ENCODE results near the gene ARHGEF6.

DNA sequence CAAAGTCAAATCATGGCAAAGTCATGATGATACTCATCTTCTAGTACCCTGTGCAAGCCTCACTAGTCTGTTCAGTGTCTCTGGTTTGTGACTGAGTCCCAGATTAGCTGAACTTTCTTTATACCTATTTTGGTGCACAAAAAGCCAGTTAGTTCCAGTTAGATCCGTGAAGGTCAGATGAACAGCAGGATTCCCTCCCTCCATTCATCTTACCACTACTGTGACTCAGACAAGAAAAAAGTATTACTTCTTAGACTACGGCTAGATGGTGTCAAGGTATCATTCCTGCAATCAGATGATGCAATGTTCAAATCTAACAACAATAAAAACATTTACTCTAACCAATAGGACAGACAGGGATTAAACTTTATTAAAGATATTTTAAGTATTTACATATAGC is 30.4 kb downstream of the ARHGEF6 start:
- no peak for TF ChIP-seq POLR2A (IDR thresholded peaks at IDR 0.05)
- TF ChIP-seq, protein P1, sequence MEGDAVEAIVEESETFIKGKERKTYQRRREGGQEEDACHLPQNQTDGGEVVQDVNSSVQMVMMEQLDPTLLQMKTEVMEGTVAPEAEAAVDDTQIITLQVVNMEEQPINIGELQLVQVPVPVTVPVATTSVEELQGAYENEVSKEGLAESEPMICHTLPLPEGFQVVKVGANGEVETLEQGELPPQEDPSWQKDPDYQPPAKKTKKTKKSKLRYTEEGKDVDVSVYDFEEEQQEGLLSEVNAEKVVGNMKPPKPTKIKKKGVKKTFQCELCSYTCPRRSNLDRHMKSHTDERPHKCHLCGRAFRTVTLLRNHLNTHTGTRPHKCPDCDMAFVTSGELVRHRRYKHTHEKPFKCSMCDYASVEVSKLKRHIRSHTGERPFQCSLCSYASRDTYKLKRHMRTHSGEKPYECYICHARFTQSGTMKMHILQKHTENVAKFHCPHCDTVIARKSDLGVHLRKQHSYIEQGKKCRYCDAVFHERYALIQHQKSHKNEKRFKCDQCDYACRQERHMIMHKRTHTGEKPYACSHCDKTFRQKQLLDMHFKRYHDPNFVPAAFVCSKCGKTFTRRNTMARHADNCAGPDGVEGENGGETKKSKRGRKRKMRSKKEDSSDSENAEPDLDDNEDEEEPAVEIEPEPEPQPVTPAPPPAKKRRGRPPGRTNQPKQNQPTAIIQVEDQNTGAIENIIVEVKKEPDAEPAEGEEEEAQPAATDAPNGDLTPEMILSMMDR (IDR thresholded peaks at IDR 0.05), result no peak

Measured in Peyer's patch (tissue), 4 donors.